Thyroid gland (tissue), 4 donors: ENCODE results near the gene MAP3K12.

Experiments used
- POLR2A ChIP-seq, 2 donors: fragments of 450-650 bp; IDR thresholded peaks; one replicate each; pipeline ENCODE4 v1.6.1; 2017; ENCODE audit warnings: antibody characterized with exemption in 2 of 2, mild to moderate bottlenecking in 2 of 2, moderate library complexity in 1 of 2
- TF ChIP-seq, protein P1 (sequence below), 6 experiments: fragments of 200-600 bp in 3 of 6; fragments of 450-650 bp in 3 of 6; sonication (generic) in 3 of 6; IDR thresholded peaks; one replicate each; pipeline ENCODE4 v1.5.1; 2016 to 2019; ENCODE audit warnings: antibody characterized with exemption in 6 of 6, mild to moderate bottlenecking in 2 of 6, inconsistent platforms in 1 of 6, moderate library complexity in 1 of 6

- TF ChIP-seq, protein P1, sequence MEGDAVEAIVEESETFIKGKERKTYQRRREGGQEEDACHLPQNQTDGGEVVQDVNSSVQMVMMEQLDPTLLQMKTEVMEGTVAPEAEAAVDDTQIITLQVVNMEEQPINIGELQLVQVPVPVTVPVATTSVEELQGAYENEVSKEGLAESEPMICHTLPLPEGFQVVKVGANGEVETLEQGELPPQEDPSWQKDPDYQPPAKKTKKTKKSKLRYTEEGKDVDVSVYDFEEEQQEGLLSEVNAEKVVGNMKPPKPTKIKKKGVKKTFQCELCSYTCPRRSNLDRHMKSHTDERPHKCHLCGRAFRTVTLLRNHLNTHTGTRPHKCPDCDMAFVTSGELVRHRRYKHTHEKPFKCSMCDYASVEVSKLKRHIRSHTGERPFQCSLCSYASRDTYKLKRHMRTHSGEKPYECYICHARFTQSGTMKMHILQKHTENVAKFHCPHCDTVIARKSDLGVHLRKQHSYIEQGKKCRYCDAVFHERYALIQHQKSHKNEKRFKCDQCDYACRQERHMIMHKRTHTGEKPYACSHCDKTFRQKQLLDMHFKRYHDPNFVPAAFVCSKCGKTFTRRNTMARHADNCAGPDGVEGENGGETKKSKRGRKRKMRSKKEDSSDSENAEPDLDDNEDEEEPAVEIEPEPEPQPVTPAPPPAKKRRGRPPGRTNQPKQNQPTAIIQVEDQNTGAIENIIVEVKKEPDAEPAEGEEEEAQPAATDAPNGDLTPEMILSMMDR (IDR thresholded peaks at IDR 0.05), result no peak
- TF ChIP-seq POLR2A (IDR thresholded peaks at IDR 0.05), result no peak
These were observed 44.6 kb downstream of the MAP3K12 start for GRCh38 chr12:53454707-53455106.
